Activated CD4-positive, alpha-beta T cell treated with anti-CD3 and anti-CD28 coated beads for 24 hours (primary cell): ENCODE results near the gene PRDM5.
"Not testable (repeated sequence)": the region's sequence is repeated elsewhere in the genome, so short reads cannot be mapped to it uniquely, and the experiment has no call there.

ENCODE experiments used
- DNase-seq, 2 donors: peaks; one replicate each; pipeline ENCODE4 v3.0.0-alpha.2; 2020; ENCODE audit warnings: low read depth in 2 of 2

PRDM5 gene

GRCh38 chr4:120754590-120754989 is 167.9 kb downstream of the PRDM5 start:
- no peak for DNase-seq

GRCh38 chr4:120753854-120754253 is 168.7 kb downstream of the PRDM5 start:
- DNase-seq, result no peak

- DNase-seq, result no peak
Measured at GRCh38 chr4:120750152-120750525, 172.4 kb downstream of the PRDM5 start.

GRCh38 chr4:120749445-120750151 is 172.9 kb downstream of the PRDM5 start:
- DNase-seq, result no peak

GRCh38 chr4:120741636-120742035 is 180.9 kb downstream of the PRDM5 start:
- not testable (repeated sequence) for DNase-seq

GRCh38 chr4:120736312-120736711 is 186.2 kb downstream of the PRDM5 start:
- DNase-seq, result no peak

- no peak for DNase-seq
Measured at GRCh38 chr4:120733968-120734367, 188.6 kb downstream of the PRDM5 start.

- no peak for DNase-seq
Measured at GRCh38 chr4:120733054-120733453, 189.5 kb downstream of the PRDM5 start.

- no peak for DNase-seq
Measured at GRCh38 chr4:120731561-120731960, 191.0 kb downstream of the PRDM5 start.

- no peak for DNase-seq
Measured at GRCh38 chr4:120730777-120731320, 191.7 kb downstream of the PRDM5 start.

GRCh38 chr4:120728892-120729675 is 193.4 kb downstream of the PRDM5 start:
- no peak for DNase-seq

GRCh38 chr4:120725639-120726580 is 196.6 kb downstream of the PRDM5 start:
- no peak for DNase-seq

- no peak for DNase-seq
Measured at GRCh38 chr4:120724656-120725055, 197.9 kb downstream of the PRDM5 start.

GRCh38 chr4:120723986-120724385 is 198.5 kb downstream of the PRDM5 start:
- DNase-seq, result no peak

GRCh38 chr4:120723105-120723504 is 199.4 kb downstream of the PRDM5 start:
- no peak for DNase-seq

GRCh38 chr4:120722655-120723054 is 199.9 kb downstream of the PRDM5 start:
- DNase-seq, result no peak

- no peak for DNase-seq
Measured at GRCh38 chr4:120720354-120720934, 202.1 kb downstream of the PRDM5 start.

- DNase-seq, result peak in 1 of 2 donors; percentile 1
Measured at GRCh38 chr4:120718979-120719566, 203.5 kb downstream of the PRDM5 start.

- DNase-seq, result no peak
Measured at GRCh38 chr4:120716346-120716745, 206.2 kb downstream of the PRDM5 start.

- no peak for DNase-seq
Measured at GRCh38 chr4:120714417-120715010, 208.0 kb downstream of the PRDM5 start.

GRCh38 chr4:120709991-120710390 is 212.5 kb downstream of the PRDM5 start:
- DNase-seq, result no peak
